Nucleus accumbens (tissue), 56 donors: ENCODE data around the gene ASH1L.
A peak's percentile ranks its signal among the peaks of the same experiment; 100 is the strongest.
"Not testable (repeated sequence)": the region's sequence is repeated elsewhere in the genome, so short reads cannot be mapped to it uniquely, and the experiment has no call there.

Source experiments
- DNase-seq, 56 donors: peaks; one replicate each; lab custom pipeline; 2025; lab: John Stamatoyannopoulos, UW

Gene ASH1L, protein sequence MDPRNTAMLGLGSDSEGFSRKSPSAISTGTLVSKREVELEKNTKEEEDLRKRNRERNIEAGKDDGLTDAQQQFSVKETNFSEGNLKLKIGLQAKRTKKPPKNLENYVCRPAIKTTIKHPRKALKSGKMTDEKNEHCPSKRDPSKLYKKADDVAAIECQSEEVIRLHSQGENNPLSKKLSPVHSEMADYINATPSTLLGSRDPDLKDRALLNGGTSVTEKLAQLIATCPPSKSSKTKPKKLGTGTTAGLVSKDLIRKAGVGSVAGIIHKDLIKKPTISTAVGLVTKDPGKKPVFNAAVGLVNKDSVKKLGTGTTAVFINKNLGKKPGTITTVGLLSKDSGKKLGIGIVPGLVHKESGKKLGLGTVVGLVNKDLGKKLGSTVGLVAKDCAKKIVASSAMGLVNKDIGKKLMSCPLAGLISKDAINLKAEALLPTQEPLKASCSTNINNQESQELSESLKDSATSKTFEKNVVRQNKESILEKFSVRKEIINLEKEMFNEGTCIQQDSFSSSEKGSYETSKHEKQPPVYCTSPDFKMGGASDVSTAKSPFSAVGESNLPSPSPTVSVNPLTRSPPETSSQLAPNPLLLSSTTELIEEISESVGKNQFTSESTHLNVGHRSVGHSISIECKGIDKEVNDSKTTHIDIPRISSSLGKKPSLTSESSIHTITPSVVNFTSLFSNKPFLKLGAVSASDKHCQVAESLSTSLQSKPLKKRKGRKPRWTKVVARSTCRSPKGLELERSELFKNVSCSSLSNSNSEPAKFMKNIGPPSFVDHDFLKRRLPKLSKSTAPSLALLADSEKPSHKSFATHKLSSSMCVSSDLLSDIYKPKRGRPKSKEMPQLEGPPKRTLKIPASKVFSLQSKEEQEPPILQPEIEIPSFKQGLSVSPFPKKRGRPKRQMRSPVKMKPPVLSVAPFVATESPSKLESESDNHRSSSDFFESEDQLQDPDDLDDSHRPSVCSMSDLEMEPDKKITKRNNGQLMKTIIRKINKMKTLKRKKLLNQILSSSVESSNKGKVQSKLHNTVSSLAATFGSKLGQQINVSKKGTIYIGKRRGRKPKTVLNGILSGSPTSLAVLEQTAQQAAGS (N-terminal part only)

DNA sequence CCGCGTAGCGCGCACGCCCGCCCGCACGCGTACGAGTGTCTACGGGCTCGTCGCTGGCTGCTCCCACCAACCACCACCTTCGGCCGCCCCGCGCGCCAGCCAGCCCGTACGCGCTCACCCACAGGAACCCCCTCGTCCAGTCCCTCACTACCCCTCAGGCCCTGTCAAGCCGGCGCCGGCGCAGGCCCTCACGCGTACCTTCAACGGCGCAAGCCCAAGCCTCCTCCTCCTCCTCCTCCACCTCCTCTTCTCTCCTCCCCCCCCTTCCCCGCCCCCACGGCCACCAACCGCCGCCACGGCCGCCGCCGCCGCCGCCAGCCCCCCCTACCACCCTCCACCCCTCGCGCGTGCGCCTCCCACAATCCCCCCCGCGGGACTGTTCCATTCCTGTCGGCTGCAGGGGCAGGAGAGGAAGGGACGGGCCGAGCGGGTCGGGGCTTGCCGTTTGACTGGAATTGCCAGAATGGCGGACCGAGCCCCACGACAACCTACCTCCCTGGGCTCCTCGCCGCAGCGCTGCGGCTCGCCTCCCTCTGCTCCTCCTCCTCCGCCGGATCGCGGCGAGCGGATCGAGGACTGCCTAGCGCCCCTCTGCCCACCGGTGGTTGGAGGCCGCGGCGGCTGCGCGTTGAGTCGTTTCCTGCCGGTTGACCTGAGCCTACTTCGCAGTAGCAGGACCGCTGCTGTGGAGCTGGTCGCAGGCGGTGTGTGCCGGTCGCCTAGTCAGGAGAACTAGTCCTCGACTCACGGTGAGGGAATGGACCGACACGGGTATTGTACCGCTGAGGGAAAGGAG is at the start of gene ASH1L:
ASH1L (minus strand) TSS at position 223 of the 796 bp plus-strand sequence. CDS start 41,284 bp downstream, outside the sequence.
- peak; percentile 59 to 100 (median 96) for DNase-seq

DNA sequence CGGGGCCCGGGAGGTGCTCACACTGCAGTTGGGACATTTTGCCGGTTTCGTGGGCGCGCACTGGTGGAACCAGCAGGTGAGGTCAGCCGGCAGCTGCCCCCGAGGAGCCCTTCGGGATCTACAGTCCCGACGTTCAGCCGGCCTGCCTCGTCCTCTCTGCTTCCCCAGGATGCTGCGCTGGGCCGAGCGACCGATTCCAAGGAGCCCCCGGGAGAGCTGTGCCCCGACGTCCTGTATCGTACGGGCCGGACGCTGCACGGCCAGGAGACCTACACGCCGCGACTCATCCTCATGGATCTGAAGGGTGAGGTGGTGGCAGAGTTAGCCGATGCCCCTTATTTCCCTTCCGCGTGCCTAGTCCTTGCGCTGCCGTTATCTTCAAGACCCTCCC is 47.6 kb upstream of the ASH1L start:
- not testable (repeated sequence) for DNase-seq

DNA sequence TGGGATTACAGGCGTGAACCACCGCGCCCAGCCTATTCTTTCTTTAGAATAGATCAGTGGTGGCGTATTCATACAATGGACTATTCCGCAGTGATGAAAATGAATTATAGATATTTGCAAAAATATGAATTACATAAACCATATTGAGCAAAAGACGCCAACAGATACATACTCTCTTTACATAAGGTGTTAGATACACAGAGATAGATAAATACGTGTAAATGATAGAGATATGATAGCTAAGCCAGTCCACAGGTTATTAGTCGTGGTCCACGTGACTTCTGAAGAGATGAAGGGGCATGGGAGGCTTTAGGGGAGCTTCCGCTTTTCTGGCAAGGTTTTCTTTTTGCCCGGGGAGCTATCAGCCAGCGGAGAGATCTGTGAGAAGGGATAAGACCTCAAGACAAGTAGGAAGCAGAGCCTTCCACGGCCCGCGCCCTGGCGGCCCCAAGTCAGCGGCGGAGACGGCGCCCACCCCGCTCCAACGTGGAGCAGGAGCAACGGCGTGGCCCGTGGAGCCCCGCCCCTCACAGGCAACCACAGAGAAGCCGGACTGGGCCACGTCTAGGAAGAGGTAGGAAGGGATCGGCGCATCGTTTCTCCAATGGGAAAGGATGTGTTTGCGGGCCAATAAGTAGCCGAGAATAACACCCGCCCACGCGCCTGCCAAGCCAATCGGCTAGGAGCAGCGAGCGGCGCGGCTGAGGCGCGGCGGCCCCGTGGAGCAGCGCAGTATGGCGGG is 47.1 kb upstream of the ASH1L start, which contains the start of gene MSTO1:
MSTO1 (plus strand) TSS at position 704 of the 742 bp plus-strand sequence; CDS start at position 735, 31 bp downstream.
- DNase-seq = peak; percentile 35 to 98 (median 93)

DNA sequence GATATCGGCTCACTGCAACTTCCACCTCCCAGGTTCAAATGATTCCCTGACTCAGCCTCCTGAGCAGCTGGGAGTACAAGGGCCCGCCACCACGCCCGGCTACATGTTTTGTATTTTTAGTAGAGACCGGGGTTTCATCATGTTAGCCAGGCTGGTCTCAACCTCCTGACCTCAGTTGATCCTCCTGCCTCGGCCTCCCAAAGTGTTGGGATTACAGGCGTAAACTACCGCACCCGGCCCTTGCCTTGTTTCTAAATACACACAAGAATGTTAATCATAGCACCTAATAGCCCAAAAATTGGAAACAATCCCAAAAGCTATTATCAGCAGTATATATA is 46.3 kb upstream of the ASH1L start:
- no peak for DNase-seq

DNA sequence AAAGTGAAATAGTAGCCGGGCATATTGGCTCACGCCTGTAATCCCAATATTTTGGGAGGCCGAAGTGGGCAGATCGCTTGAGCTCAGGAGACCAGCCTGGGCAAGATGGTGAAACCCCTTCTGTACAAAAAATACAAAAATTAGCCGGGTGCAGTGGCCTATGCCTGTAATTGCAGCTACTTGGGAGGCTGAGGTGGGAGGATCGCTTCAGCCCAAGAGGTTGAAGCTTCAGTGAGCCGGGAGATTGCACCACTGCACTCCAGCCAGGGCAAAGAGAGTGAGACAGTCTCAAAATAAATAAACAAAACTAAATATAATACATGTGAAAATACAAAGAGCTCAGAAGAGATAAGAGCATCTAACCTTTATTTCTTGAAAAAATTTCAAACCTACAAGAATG is 45.1 kb upstream of the ASH1L start:
- DNase-seq = no peak

DNA sequence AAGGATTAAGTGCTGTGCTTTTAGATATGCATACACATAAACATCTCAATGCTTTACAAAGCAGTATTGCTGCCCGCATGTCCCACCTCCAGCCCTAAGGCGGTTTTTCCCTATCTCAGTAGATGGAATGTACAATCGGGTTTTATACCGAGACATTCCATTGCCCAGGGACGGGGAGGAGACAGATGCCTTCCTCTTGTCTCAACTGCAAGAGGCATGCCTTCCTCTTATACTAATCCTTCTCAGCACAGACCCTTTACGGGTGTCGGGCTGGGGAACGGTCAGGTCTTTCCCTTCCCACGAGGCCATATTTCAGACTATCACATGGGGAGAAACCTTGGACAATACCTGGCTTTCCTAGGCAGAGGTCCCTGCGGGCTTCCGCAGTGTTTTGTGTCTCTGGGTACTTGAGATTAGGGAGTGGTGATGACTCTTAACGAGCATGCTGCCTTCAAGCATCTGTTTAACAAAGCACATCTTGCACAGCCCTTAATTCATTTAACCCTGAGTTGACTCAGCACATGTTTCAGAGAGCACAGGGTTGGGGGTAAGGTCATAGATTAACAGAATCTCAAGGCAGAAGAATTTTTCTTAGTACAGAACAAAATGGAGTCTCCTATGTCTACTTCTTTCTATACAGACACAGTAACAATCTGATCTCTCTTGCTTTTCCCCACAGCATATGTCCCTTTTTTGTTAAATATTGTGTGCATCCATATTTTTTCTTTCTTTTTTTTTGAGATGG is 37.4 kb upstream of the ASH1L start:
- DNase-seq = not testable (repeated sequence)

DNA sequence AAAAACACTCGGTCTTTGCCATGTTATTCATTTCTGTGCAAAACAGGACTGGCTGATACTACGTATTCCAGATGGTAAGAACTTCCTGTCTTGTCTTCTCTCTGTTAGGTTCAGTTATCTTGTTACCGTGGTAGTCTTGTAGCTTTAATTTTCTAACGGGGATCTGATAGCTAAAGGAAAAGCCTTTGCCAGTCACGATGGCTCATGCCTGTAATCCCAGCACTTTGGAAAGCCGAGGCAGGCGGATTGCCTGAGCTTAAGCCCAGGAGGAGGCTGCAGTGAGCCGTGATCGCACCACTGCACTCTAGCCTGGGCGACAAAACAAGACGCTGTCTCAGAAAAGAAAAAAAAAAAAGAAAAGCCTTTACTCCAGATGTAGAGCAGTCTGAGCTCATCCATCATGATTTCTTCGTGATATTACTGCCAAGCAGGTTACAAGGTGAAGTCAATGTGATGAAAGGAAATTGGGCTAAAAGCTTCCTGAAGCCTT is 36.3 kb upstream of the ASH1L start:
- DNase-seq = peak in 41 of 56 donors; percentile 2 to 63 (median 20)

DNA sequence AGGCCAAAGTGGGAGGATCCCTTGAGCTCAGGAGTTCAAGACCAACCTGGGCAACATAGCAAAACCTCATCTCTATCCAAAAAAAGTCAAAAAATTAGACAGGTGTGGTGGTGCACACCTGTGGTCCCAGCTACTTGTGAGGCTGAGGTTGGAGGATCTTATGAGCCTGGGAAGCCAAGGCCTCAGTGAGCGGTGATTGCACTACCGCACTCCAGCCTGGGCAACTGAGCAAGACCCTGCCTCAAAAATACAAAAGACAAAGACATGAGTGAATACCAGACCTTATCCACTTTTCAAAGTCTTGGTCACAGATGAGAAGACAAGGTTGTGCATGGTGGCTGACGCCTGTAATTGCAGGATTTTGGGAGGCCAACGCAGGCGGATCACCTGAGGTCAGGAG is 34.3 kb upstream of the ASH1L start:
- DNase-seq = no peak

DNA sequence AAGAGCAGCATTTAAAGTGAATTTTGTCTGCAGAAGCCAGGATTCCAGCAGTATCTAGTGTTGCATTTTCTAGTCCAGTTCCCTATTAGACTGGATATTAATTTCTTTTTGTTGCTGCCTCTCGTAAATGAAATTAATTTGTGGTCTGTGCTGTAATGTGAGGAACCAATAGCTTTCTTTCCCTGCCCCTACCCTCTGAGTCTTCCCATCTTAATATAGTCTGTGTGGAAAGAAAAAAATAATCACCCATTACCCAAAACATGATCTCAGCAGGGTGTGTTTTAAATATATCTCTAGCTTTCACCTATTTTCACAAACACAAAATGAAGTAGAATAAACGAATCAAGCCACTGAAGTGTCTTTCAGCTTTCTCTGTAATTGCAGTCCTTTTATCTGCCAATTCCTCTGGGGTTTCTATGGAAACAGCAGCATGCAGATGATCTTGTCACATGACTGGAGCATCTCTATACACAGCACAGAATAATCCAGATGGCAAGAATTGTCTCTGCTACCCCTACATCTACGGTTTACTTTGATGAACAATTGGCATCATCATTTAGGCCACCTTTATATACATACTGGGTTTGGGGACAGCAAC is 33.4 kb upstream of the ASH1L start:
- peak in 10 of 56 donors; percentile 3 to 38 (median 6) for DNase-seq

DNA sequence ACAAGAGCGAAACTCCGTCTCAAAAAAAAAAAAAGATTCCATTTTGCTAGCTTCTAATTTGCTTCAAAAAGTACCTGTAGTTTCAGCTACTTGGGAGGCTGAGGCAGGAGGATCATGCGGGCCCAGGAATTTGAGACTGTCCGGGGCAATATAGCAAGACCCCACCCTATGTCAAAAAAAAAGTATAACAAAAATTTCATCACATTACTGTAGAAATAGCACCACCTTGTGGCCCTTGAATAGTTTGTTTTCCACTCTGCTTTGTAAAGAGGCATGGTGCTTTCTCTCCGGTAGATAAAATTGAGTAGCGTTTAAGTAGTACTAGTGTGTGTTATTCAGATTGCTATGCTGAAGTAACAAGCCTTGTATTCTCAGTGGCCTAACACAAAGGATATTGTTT is 29.2 kb upstream of the ASH1L start:
- peak in 2 of 56 donors; percentile 2 to 5 for DNase-seq

DNA sequence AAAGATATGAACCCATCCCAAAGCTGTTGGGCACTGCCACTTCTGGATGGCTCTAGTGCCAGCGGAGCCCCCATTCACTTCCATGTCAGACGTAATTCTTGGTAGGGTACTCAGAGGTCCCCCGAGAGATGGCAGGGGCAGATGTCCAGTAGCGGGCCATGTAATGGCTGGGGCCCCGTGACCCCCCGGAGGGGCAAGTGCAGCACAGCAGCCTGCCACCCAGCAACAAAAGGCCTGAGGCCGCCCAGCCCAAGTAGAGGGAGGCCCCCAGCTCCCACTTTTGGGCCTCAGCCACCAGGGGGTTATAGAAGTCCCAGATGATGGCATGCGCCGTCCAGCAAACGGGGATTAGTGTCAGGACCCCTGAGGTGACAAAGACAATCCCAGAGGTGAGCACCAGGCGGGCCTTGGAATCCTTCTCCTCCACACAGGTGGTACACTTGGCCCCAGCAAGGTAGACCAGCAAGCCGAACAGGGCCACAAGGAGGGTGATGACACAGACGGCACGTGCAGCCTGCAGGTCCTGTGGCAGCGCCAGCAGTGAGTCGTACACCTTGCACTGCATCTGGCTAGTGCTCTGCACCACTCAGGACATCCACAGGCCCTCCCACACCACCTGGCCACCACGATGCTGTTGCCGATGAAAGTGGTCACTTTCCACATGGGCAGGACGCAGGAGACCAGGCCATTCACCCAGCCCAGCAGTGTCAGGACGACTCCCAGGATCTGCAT is 28.1 kb upstream of the ASH1L start:
- not testable (repeated sequence) for DNase-seq

DNA sequence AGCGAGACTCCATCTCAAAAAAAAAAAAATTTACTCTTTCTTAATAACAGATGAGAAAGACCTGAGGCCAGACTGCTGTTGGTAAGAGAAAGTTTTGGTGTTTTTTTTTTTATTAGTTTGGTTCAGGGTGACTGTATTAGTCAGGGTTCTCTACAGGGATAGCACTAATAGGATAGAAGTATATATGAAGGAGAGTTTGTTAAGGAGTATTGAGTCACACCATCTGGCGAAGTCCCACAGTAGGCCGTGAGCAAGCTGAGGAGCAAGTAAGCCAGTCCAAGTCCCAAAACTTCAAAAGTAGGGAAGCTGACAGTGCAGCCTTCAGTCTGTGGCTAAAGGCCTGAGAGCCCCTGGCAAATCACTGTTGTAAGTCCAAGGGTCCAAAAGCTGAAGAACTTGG is 26.7 kb upstream of the ASH1L start:
- not testable (repeated sequence) for DNase-seq

DNA sequence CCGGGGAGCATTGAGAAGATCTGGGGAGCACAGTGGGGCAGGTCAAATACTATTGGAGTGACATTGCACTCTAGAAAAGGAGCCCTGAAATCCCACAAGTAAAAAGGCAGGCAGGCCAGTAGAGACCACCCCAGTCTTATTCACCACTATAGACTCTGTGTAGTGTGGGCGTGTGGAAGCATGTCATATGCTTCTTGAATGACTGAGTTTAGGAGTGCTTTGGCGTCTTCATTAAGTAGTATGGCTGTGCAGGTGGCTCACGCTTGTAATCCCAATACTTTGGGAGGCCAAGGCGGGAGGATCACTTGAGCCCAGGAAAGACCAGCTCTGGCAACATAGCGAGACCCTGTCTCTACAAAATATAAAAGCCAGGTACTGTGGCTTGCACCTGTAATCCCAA is 21.2 kb upstream of the ASH1L start:
- not testable (repeated sequence) for DNase-seq

DNA sequence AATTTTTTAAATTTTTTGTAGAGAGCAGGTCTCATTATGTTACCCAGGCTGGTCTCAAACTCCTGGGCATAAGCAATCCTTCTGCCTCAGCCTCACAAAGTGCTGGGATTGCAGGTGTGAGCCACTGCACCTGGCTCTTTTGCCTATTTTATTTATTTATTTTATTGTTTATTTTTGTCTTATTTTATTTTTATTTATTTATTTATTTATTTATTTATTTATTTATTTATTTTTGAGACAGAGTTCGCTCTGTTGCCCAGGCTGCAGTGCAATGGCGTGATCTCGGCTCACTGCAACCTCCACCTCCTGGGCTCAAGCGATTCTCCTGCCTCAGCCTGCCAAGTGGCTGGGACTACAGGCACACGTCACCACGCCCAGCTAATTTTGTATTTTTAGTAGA is 13.0 kb upstream of the ASH1L start:
- DNase-seq = not testable (repeated sequence)

DNA sequence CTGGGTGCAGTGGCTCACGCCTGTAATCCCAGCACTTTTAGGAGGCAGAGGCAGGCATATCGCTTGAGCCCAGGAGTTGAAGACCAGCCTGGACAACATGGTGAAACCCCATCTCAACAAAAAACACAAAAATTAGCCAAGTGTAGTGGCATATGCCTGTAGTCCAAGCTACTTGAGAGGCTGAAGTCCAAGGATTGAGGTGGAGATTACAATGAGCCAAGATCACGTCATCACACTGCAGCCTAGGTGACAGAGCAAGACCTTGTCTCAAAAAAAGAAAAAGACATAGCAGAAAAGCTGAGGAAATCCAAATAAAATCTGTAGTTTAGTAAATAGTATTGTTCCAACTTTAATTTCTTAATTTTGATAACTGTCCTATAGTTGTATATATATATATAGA is 11.5 kb upstream of the ASH1L start:
- DNase-seq = no peak

DNA sequence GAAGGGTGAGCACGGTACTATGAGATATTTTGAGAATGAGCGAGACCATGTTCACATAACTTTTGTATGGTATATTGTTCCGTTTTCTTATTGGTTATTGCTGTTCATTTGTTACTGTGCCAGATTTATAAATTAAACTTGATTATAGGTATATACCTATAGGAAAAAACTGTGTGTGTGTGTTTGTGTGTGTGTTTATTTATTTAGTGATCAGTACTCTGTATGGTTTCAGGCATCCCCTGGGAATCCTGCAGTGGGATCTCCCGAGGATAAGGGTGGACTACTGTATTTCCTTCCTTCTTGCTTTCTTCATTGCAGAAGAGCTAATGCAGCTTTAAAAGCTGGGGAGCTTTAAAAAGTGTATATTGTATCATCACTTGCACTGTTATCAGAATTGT is 8.0 kb upstream of the ASH1L start:
- DNase-seq = no peak

DNA sequence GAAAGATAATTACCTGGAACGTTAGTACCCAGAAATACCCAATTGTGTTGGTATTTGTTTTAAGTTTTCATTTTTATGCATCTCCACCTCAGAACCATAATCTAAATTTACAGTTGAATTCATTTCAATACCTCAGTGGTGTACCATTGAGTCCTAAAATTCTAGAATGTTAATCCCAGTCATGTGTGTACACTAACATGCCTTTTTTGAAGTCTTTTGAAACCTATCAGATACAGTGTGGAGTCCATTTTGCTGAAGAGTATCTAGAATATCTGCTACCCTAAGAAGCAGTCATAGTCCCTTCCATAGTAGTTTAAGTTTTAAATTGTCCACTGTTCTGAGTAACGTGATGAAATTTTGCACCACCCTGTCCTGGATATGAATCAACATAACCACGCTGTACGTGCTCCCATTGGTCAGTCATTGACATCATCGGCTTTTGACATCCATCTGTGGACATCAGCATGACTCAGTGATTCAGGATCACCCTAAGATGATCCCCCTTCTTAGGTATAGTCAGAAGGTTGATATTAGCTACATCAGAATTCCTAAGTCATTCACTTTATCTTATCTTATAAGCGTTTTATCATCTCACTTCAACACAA is 7.5 kb upstream of the ASH1L start:
- DNase-seq = no peak
